Non-pigmented ciliary epithelial cell (primary cell): ENCODE measurements around the gene OVCA2.
"Not testable (repeated sequence)": the region's sequence is repeated elsewhere in the genome, so short reads cannot be mapped to it uniquely, and the experiment has no call there.

Experiments used
- DNase-seq: peaks from one replicate; pipeline ENCODE4 v3.0.0-alpha.2; 2010; ENCODE audit warnings: low read depth

The OVCA2 gene

GRCh38 chr17:2041561-2042389, at the start of gene OVCA2:
Gene OVCA2 (plus strand): TSS chr17:2042022. CDS start chr17:2042048, 26 bp downstream.
- no peak for DNase-seq

DNA sequence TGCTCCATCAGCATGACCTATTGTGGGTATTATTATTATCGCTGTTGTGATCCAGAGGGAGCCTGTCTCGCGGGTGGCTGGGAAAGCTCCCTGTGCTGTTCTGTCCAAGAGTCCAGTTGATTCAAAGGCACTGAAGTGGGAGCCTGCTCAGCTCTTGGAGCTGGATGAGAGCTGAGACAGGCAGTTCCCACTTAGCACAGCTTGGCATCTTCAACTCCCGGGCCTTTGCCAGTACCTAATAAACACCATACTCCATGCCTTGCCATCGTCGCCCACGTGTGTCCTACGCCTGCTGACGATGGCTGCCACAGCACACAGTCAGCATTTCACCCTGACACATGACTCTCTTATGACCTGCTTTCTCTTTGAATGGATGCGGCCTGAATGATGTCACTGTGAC, 49.3 kb upstream of the OVCA2 start:
- DNase-seq, result no peak

DNA sequence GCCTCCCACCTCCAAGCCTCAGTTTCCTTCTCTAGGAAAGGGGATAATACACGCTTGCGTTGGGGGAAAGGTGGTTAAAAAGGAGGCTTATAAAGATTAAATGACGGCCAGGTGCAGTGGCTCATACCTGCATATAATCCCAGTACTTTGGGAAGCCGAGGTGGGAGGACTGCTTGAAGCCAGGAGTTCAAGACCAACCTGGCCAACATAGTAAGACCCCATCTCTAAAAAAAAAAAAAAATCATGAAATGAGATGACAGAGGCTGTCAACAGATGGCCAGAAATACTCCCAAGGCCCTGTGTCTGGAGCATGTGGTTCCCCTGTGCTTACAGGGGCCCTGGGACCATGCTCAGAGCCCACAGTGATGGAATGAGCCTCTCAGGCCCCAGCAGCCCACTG, 47.1 kb upstream of the OVCA2 start:
- no peak for DNase-seq

DNA sequence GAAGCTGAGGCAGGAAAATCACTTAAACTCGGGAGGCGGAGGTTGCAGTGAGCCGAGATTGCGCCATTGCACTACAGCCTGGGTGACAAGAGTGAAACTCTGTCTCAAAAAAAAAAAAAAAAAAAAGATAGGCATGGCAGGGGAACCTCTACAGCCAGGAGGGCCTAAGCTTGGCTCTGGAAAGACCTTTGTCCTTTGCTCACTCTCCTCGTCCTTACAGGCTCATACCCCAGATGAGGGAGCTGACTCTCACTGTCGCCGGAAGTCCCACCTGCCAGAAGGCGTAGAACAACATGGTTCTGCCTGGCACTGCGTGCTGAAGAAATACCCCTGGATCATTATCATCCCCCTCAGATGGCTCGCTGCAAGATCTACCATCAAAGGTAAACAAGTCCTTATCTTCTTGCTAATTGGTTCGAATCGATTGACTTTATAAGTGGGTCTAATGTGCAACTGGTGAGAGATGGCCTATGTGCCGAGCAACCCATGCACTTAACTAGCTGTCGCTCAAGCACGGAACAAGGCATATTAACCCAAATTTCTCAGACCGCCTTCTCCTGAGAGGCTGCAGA, 46.4 kb upstream of the OVCA2 start:
- no peak for DNase-seq

DNA sequence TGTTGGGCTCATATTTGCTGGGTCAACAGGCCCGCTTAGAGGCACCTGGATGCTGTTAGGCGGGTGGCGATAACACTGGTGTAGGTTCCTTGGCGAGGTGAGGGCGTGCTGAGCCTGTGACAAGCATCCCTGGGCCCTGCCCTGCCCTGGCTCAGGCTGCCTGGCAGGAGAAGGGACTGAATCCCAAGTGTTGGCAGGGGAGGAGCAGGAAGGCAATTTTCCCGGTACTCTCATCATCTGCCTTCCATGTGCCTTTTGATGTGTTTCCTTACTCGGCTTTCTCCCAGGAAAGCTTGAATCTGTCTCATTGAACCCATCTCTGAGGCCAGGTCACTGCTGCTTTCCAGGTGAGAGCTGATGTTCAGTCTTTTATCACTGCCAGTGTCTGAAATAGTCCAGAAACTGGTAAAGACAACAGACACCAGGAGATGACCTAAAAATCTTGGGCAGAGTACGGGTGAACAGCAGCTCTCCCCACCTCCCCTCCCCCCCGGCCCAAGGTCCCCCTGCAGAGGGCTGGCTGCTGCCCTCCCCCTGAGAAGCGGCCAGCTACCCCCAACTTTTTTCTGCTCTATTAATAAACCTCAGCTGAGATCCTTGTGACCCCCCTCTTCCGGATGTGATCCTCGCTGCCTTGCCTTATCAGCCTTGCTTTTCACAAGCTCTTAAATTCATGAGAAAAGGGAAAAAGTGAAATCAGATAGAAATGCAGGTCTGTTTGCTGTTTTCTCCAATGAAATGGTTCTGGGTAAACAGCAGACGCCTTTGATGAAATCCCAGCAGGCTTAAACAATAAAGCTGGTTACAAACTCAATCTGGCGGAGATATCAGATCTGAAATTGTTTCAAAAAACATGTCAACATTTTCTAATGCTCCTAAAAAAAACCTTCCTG, 45.7 kb upstream of the OVCA2 start:
- no peak for DNase-seq

DNA sequence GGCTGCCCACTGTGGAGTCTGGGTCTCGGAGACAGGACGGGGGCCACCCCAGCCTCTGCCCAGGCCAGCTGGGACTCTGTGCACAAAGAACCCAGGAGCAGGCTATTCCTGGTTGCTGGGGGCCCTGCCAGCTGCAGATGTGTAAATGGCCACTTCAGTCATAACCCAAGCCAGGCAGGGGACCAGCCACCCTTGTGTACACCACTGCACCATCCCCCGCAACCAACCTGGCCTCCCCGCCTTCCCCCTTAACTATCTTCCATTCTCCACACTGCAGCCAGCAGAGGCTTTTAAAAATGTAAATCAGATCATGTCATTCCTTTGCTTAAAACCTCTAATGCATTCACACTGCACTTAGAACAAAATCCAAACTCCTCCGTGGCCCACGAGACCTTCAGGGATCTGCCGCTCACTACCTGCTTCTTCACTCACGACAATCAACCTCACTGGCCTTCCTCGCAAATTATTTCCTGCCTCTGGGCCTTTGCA, 45.0 kb upstream of the OVCA2 start:
- DNase-seq, result no peak

DNA sequence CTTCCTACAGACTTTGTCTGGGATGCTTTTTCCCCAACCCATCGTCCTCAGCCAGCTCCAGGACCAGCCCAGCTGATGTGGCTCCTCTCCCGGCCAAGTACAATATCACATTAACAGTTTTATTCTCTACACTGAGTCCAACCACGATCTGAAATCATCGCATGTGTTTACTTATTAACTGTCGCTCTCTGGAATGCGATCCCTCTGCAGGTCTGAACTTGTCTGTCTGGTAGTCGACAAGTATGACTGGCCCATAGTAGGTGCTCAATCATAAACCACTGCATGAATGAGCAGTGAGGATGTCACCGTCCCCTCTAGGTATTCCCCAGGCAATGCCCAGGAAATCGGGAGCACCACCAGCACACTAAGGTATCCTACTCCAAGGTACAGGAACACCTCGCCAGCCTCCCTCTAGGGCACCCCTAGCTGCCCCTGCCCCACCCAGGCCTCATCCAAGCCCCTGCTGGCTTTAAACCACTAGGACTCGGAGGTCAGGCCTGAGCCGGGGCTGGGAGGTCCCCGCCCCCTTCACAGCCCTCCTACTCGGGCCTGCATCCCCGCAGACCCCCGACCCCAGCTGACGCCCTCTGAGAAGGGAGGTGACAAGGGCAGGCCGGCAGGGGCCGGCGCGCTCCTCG, 44.4 kb upstream of the OVCA2 start:
- no peak for DNase-seq

DNA sequence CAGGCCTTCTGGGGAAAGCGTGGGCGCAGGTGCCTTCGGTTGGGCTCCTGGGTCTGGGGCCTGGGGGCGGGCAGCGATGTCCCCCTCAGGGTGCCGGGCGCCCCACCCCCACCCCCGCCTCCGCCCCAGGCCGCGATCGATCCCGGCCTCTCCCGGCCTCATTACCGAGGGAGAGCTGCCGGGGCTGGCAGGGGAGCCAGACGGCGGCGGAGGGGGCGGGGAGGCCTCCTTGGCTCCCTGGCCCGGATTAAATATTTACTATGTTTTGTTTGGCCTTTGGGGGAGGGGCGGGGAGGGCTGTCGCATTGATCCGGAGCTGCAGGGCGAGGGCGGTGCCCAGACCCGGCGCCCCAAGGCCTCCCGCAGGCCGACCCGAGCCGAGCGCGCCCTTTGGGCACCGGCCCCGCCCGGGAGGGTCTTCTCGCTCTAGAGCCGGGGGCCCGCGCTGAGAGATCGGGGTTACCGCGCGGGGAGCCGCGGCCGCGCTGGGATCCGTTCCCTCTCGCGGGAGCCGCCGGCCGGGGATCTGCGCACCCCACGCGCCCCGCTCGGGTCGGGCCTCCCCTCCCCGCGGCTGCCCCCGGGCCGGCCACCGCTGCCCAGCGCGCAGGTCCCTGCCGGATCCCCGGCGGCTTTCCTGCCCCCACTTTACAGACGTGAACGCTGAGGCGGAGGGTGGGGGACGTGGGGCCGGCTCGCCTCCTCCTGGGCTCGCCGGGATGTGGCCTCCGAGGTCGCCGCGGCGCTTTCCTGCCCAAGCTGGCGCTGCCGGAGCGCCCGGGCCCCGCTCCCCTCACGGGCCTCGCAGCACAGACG, 43.7 kb upstream of the OVCA2 start:
- DNase-seq, result no peak

DNA sequence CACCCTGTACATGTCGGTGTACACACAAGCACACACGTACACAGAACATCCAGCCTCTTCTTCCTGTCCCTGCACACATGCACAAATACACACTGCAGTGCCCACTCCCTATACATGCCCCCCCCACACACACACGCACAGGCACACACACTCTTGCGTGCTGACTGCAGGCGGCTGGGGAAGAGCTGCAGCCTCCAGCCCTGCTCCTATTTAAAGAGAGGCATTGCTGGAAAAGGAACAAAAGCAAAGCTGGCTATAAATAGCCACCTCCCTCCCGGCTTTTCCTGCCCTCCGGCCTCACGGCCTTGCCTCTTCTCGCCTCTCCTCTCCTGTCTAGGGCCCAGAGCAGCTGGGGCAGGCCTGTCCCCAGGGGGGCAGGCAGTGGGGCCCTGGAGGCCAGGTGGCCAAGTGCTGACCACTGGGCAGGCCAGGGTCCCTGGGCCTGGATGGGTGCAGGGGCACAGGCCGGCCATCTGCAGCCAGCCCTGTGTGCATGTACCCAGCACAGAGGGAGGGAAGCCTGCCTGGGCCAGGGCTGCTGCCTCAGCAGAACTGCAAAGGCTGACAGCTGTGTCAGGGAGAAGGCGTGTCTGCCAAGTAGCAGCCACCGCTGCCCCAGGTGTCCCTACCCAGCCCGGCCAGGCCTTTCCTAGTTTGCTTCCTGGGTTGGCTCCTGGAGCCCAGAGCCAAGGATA, 42.1 kb upstream of the OVCA2 start:
- no peak for DNase-seq

DNA sequence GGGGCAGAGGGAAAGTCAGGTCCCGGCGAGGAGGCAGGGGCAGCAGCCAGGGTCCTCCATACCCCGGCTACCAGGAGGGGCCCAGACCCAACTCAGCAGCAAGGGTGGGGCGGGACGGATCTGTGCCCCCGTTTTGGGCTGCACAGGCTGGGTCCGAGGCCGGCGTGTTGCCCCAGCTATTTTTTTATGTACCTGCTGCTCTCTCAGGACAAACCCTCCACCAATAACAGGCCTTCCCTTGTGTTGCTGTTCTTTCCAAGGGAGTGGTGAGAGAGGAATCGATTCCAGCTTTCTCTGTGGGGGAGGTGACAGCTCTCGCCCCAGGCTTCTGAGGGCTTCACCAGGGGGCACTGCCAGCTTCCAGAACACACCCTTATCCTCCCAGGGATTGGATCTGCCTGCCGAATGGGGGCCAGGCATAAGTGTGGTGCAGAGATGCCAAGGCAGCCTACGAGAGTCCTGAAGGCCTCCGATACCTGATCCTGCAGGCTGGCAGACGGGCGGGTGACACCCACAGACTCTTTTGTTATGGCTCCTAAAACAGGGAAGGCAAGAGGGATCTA, 39.0 kb upstream of the OVCA2 start:
- no peak for DNase-seq

- no peak for DNase-seq
Measured at GRCh38 chr17:2003525-2003924, 38.3 kb upstream of the OVCA2 start.

DNA sequence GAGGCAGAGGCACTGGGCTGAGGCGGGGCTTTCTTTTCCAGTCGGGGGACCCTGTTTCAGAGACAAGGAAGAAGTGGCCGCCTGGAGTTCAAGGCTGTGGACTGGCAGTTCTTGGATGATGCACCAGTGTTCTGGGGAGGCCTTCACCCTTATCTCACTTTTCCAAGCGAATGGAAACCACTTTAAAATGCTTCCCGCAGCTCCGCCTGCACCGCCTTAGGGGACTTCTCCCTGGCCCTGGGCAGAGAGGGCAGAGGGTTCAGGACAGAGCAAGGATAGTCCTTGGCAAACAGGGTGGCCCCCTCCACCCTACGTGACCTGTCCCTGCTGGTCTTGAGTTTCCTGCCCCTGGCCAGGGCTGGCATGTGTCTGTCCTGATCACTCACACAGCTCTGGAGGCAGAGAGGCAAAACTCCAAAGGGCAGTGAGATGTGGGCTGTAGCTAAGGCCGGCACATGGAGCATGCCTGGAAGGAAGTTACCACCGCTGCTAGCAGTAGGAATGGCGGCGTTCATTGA, 37.3 kb upstream of the OVCA2 start:
- no peak for DNase-seq

DNA sequence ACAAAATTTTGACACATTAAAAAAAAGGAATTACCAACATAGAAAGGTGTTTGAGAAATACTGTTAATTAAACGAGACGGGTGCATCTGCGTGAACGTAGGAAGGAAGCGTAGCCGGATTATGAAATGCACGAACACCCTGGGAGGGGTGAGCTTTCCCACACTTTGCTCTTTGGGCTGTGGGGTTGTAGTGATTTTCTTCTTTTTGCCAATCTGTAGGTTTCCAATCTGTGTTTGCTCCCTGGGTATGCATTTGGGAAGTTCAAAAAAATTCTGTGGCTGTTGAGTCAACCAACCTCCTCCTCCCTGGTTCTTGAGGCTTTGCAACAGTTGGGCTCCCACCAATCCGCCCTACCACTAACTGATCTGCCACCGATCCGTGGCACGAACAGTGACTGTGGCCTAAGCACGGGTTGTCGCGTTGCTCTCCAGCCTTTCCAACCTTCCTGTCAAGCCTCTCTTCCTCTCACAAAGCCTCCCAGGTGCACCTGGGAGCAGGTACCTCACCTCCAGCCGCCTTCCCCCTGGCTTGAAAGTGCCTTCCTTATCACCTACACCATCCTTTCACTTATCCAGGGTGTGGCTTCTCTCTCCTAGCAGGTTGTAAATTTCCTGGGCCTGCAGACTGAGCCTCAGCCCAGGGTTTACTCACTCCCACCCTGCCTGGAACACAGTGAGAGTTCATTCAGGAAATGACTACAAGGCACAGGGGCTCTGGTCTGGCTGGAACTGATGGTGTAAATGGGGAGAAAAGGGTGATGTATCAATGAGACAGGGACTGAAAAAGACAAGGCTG, 33.3 kb upstream of the OVCA2 start:
- DNase-seq, result no peak

GRCh38 chr17:2009737-2010136, 32.1 kb upstream of the OVCA2 start:
- DNase-seq, result no peak

- DNase-seq, result no peak
Measured at GRCh38 chr17:2011411-2012371, 30.1 kb upstream of the OVCA2 start.

DNA sequence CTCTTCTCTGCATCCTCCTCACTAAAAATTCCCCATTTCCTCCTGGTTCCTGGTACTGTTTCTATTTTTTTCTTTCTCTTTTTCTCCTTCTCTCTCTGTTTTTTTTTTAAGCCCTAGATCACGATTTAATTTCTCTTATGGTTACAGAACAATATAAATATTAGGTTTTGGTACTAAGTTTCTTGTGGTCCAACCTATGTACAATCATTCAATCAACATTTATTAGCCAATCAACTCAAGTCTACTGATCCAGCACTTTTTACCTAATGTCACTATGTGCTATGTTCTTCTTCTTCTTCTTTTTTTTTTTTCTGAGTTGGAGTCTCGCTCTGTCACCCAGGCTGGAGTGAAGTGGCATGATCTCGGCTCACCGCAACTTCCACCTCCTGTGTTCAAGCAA, 29.3 kb upstream of the OVCA2 start:
- no peak for DNase-seq

DNA sequence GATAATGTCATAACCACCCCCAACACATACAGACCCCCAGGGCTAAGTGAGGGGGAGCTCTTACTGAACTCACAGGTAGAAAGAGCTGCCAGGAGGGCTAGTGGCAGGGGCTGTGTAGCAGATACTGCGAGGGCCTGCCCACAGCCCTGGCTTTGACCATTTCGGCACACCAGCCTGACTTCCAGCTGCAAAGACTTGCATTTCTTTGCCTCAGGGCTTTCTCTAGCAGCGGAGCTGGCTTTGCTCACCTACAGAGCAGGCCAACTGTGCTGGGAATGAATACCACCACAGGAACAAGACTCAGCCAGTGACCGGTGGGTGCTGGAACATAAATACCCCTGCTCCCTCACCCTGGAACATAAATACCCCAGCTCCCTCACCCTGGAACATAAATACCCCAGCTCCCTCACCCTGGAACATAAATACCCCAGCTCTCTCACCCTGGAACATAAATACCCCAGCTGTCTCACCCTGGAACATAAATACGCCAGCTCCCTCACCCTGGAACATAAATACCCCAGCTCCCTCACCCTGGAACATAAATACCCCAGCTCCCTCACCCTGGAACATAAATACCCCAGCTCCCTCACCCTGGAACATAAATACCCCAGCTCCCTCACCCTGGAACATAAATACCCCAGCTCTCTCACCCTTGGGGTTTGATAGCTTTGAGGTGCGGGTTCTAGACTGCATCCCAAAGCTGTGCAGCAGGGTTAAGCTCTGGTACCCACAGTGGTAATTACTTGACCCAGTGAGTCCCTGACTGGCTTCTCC, 28.4 kb upstream of the OVCA2 start:
- DNase-seq, result not testable (repeated sequence)
